Bronchial epithelial cell (primary cell): ENCODE results near the gene CCDC142. TPM values are rescaled to one million over a fixed set of nuclear protein-coding genes. Genes with fewer than 3 reads are reported as not detected.

Experiments
- DNase-seq: peaks from one replicate; pipeline ENCODE4 v3.0.0-alpha.2; 2010; ENCODE audit warnings: low read depth
- FAIRE-seq: peaks from 2 replicates; lab custom pipeline; 2011; peaks lifted over from hg19 to GRCh38; lab: Jason Lieb, UNC
- H3K27me3 ChIP-seq: 2 replicates; pipeline ENCODE4 v1.5.1; 2011; ENCODE audit warnings: low read length; ENCODE audit not compliant: control insufficient read depth, insufficient read depth
- H3K36me3 ChIP-seq: 2 replicates; pipeline ENCODE4 v1.5.1; 2011; ENCODE audit warnings: low read length; ENCODE audit not compliant: control insufficient read depth, insufficient read depth
- H3K4me3 ChIP-seq: 2 replicates; pipeline ENCODE4 v1.5.1; 2011; ENCODE audit warnings: mild to moderate bottlenecking, low read depth, low read length, control low read depth
- total RNA-seq: library from RNA; depleted of rRNA; stranded (reverse); fragments of >200 nt; gene quantifications from 2 replicates; pipeline ENCODE4 v1.2.1, GENCODE V29; 2014
- TF ChIP-seq, protein P1 (sequence below): IDR thresholded peaks from 2 replicates; pipeline ENCODE4 v1.5.1; 2011; ENCODE audit warnings: mild to moderate bottlenecking, moderate library complexity, low read length, control low read depth, inconsistent platforms; ENCODE audit not compliant: insufficient read depth, severe bottlenecking

Gene CCDC142
- total RNA-seq, 1 donor from 2014 or later = 12.1 TPM

DNA sequence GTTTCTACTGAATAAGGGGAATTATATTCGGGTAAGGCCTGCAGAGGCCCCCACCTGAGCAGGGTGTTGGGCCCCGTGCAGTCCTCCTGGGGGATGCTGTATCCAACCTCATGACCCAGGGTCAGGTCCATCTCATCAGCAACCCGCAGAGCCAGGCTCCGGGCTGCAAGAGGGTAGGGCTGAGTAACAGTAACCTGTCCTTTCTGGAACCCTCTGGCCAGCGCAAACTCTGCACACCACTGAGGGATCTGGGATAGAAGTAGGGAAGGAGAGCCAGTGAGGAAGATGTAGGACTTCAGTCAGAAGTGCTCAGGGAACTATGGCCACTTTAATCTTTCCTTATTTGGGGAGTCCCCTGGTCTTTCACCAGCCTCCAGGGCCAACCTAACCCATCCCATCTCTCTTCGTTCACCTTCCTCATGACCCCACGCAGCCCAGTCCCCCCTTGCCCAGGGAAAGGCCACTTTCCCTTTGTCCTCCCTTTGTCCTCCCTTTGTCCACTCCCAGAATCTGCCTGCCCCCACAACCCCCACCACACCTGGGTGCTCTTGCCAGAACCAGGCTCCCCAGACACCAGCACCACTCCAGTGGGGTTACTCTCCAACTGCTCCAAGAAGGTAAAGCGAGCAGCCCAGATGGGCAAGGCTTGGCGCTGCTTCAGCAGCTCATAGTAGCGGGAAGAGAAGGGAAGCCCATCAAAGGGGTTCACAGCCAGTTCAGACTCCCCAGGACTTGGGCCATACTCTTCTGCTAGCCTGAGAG, 42.3 kb upstream of the CCDC142 start:
- peaks cover 9% of the 10 kb centered on the region for H3K36me3 ChIP-seq
- DNase-seq (no peak), FAIRE-seq (no peak)
- no peaks in the 10 kb centered on the region for H3K27me3 ChIP-seq
- H3K4me3 ChIP-seq = peak overlapping the region; percentile 28
- TF ChIP-seq, protein P1, sequence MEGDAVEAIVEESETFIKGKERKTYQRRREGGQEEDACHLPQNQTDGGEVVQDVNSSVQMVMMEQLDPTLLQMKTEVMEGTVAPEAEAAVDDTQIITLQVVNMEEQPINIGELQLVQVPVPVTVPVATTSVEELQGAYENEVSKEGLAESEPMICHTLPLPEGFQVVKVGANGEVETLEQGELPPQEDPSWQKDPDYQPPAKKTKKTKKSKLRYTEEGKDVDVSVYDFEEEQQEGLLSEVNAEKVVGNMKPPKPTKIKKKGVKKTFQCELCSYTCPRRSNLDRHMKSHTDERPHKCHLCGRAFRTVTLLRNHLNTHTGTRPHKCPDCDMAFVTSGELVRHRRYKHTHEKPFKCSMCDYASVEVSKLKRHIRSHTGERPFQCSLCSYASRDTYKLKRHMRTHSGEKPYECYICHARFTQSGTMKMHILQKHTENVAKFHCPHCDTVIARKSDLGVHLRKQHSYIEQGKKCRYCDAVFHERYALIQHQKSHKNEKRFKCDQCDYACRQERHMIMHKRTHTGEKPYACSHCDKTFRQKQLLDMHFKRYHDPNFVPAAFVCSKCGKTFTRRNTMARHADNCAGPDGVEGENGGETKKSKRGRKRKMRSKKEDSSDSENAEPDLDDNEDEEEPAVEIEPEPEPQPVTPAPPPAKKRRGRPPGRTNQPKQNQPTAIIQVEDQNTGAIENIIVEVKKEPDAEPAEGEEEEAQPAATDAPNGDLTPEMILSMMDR = no peak

DNA sequence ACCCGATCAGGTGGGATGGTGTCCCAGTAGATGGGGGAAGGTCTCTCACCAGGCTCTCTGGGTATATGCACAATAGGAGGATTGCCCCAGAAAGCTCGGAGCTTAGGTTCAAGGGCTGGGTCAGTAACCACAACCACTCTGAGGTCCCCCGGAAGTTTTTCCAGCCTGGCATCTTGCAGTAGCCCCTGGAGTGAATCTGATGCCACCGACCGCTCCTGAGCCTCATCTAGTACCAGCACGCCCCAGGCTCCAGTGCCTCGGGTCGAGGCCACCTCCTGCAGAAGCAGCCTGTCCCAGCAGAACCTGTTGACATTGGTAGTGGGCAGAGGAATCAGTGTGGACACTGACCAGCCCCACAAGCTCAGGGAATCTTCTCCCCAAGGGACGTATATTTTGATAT, 41.2 kb upstream of the CCDC142 start:
- H3K27me3 ChIP-seq = no peaks in the 10 kb centered on the region
- DNase-seq = no peak
- FAIRE-seq = no peak
- TF ChIP-seq, protein P1 = no peak
- no peak overlapping the region for H3K4me3 ChIP-seq
- peaks cover 9% of the 10 kb centered on the region for H3K36me3 ChIP-seq

DNA sequence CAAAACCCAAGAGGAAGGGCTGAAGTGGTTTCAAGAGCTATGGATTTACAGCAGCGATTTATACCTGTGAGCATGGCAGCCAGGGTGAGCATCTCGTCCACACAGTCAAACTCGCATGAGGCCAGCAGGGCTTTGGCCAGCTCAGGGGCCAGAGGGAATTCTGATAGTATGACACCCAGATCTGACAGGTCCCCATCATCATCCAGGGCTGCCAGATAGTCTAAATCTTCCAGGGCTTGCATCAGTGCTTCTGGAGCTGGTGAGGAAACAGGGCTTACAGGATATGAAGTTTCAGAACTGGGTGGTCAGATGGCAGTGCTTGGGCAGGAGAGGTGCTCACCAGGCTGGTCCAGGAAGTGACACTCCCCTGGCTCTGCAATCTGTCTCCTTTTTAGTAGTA, 39.7 kb upstream of the CCDC142 start:
- peaks cover 6% of the 10 kb centered on the region for H3K36me3 ChIP-seq
- TF ChIP-seq, protein P1 = no peak
- no peak for DNase-seq
- no peaks in the 10 kb centered on the region for H3K27me3 ChIP-seq
- FAIRE-seq = no peak
- H3K4me3 ChIP-seq = no peak overlapping the region

DNA sequence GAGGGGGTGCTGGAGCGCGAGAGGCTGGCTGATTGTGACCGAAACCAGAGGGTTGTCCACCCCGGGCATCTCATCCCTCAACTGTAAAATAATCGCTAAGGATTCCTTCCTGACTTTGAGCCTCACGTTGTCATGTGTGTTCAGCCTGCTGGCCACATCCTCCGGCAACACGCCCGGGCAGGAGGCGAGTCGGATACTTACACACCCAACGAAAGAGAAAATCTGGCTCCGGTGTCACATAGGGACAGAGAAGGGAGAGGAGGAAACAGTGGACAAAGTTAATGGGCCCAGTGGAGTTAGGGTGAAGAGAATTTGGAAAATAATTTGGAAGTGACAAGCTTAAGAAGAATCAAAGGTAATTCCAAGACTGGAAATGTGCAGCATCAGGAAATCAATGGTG, 33.9 kb upstream of the CCDC142 start:
- TF ChIP-seq, protein P1 = no peak
- H3K36me3 ChIP-seq = no peaks in the 10 kb centered on the region
- no peak for FAIRE-seq
- H3K27me3 ChIP-seq = peaks cover 36% of the 10 kb centered on the region
- DNase-seq = no peak
- H3K4me3 ChIP-seq = no peak overlapping the region

DNA sequence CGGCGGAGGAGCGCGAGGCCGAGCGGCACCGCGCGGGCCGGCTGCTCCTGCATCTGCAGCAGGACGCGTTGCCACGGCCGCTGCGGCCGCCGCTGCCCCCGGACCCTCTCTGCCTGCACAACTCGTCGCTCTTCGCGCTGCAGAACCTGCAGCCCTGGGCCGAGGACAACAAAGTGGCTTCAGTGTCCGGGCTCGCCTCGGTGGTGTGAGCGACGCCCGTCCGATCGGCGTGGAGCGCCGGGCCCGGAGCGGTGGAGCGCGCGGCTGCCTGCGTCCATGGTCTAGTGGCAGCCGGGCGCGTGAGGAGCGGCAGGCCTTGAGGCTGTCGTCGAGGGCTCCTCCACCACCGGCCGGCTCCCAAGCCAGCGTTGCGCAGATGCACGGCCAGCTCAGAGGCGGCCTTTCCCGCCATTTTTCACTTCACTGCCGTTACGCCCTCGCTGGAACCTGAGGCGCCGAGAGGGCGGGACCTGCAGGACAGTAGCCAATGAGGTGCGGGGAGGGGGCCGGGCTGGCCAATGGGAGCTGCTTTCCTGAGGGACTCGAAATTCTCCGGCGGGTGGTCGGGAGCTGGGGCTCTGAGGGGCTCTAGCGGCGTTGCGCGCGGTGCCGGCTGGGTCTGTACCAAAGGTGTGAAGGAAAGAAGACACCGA, 33.3 kb upstream of the CCDC142 start:
- no peak overlapping the region for H3K4me3 ChIP-seq
- FAIRE-seq (no peak), DNase-seq (peak; percentile 8)
- H3K36me3 ChIP-seq = no peaks in the 10 kb centered on the region
- H3K27me3 ChIP-seq = peaks cover 42% of the 10 kb centered on the region
- TF ChIP-seq, protein P1 = no peak
